HCT116 (cell line): ENCODE data around the gene TTC39C. TPM values are rescaled to one million over a fixed set of nuclear protein-coding genes. Genes with fewer than 3 reads are reported as not detected.

Experiments used
- ATAC-seq: fragments of 200-7000 bp; cut with Tn5 transposase; 2 replicates; pipeline ENCODE4 v1.9.1; 2020; ENCODE audit warnings: mild to moderate bottlenecking, moderate library complexity
- BruUV-seq: library from RNA; stranded (reverse); fragments of 400-500 nt; replicated peaks from 2 replicates; lab custom pipeline; 2021; lab: Mats Ljungman, UMichigan
- CTCF ChIA-PET: fragments of 300-600 bp; sonication (Branson Sonifier 250); formaldehyde crosslinking; loops from one replicate; lab custom pipeline; 2021; ENCODE audit warnings: antibody characterized with exemption; lab: Charles Lee
- POLR2A ChIA-PET: fragments of 300-600, 350-600 bp; sonication (Branson Sonifier 250); formaldehyde crosslinking; loops from one replicate; lab custom pipeline; 2021; ENCODE audit warnings: antibody characterized with exemption; lab: Charles Lee
- RAD21 ChIA-PET, 2 experiments: fragments of 300-600 bp; sonication (Branson Sonifier 250); formaldehyde crosslinking; loops; one replicate each; lab custom pipeline; 2023; ENCODE audit warnings: low total read pairs in 2 of 2; ENCODE audit not compliant: uncharacterized antibody in 2 of 2, unreplicated experiment in 2 of 2, low non-redundant PET in 1 of 2; lab: Charles Lee
- DNase-seq: peaks from one replicate; pipeline ENCODE4 v3.0.0-alpha.2; 2010; ENCODE audit warnings: low read depth, low spot score
- H2AFZ ChIP-seq: fragments of 200-600 bp; shearing (Covaris generic), sonication (generic); 2 replicates; pipeline ENCODE4 v1.6.1; 2017; ENCODE audit warnings: low read depth, mixed run types, mixed read lengths, antibody characterized with exemption, low read length; ENCODE audit not compliant: poor library complexity, severe bottlenecking
- H3K27ac ChIP-seq: 2 replicates; pipeline ENCODE4 v1.5.1; 2012; ENCODE audit warnings: low read depth, low read length
- H3K27me3 ChIP-seq: fragments of 200-600 bp; sonication (generic); 2 replicates; pipeline ENCODE4 v1.6.1; 2016; ENCODE audit warnings: mixed run types, low read length, mixed read lengths; ENCODE audit not compliant: insufficient read depth
- H3K36me3 ChIP-seq, 2 experiments: fragments of 200-500 bp in 1 of 2; fragments of 200-600 bp in 1 of 2; sonication (Bioruptor generic) in 1 of 2; sonication (generic) in 1 of 2; 2 replicates each; pipeline versions ENCODE4 v1.5.1 to v1.6.1; 2014 to 2016; ENCODE audit warnings: low read length in 2 of 2, inconsistent platforms in 1 of 2, mixed read lengths in 1 of 2, mixed run types in 1 of 2; ENCODE audit not compliant: insufficient read depth in 2 of 2, control insufficient read depth in 1 of 2
- H3K4me1 ChIP-seq, 2 experiments: fragments of 200-600 bp in 1 of 2; sonication (generic) in 1 of 2; 2 replicates each; pipeline versions ENCODE4 v1.5.1 to v1.6.1; 2012 to 2017; ENCODE audit warnings: low read length in 2 of 2, inconsistent platforms in 1 of 2, mild to moderate bottlenecking in 1 of 2, mixed read lengths in 1 of 2, mixed run types in 1 of 2, moderate library complexity in 1 of 2; ENCODE audit not compliant: insufficient read depth in 2 of 2, control insufficient read depth in 1 of 2
- H3K4me2 ChIP-seq: fragments of 200-600 bp; sonication (generic); 2 replicates; pipeline ENCODE4 v1.6.1; 2017; ENCODE audit warnings: mixed run types, low read length, mixed read lengths
- H3K4me3 ChIP-seq, 2 experiments: fragments of 200-600 bp in 1 of 2; sonication (generic) in 1 of 2; replicated peaks in 1 of 2; 2 replicates each; pipeline ENCODE4 v1.5.1; 2011 to 2016; ENCODE audit warnings: low read length in 2 of 2, control low read depth in 1 of 2, low read depth in 1 of 2, mild to moderate bottlenecking in 1 of 2, mixed read lengths in 1 of 2, mixed run types in 1 of 2
- H3K79me2 ChIP-seq: fragments of 200-600 bp; sonication (generic); 2 replicates; pipeline ENCODE4 v1.6.1; 2017; ENCODE audit warnings: mild to moderate bottlenecking, mixed run types, low read length, moderate library complexity, mixed read lengths; ENCODE audit not compliant: insufficient read depth
- H3K9ac ChIP-seq: fragments of 200-600 bp; sonication (generic); 2 replicates; pipeline ENCODE4 v1.6.1; 2016; ENCODE audit warnings: low read length, mixed read lengths
- H3K9me2 ChIP-seq: fragments of 200-600 bp; sonication (generic), shearing (Covaris generic); 2 replicates; pipeline ENCODE4 v1.6.1; 2017; ENCODE audit warnings: mixed run types, mild to moderate bottlenecking, moderate library complexity; ENCODE audit not compliant: insufficient read depth
- H3K9me3 ChIP-seq, 2 experiments: fragments of 200-500 bp in 1 of 2; fragments of 200-600 bp in 1 of 2; sonication (Bioruptor generic) in 1 of 2; sonication (generic) in 1 of 2; 2 replicates each; pipeline ENCODE4 v1.6.1; 2014 to 2017; ENCODE audit warnings: low read length in 2 of 2, mixed read lengths in 2 of 2, inconsistent platforms in 1 of 2, low read depth in 1 of 2, mild to moderate bottlenecking in 1 of 2, mixed run types in 1 of 2, moderate library complexity in 1 of 2; ENCODE audit not compliant: control insufficient read depth in 1 of 2, insufficient read depth in 1 of 2
- H4K20me1 ChIP-seq: fragments of 200-600 bp; sonication (generic), shearing (Covaris generic); 2 replicates; pipeline ENCODE4 v1.6.1; 2017; ENCODE audit warnings: mixed run types, mild to moderate bottlenecking, moderate library complexity; ENCODE audit not compliant: insufficient read depth
- ATF3 ChIP-seq: IDR thresholded peaks from 2 replicates; pipeline ENCODE4 v1.6.1; 2012
- ELF1 ChIP-seq: IDR thresholded peaks from 2 replicates; pipeline ENCODE4 v1.6.1; 2012; ENCODE audit warnings: low read depth, borderline replicate concordance
- EZH2phosphoT487 ChIP-seq: fragments of 200-600 bp; IDR thresholded peaks from 2 replicates; pipeline ENCODE4 v1.6.1; 2018; ENCODE audit warnings: antibody characterized with exemption, borderline replicate concordance
- FOSL1 ChIP-seq: IDR thresholded peaks from 2 replicates; pipeline ENCODE4 v1.6.1; 2012; ENCODE audit warnings: low read depth
- MAX ChIP-seq: IDR thresholded peaks from 2 replicates; pipeline ENCODE4 v1.6.1; 2012
- POLR2A ChIP-seq: IDR thresholded peaks from 2 replicates; pipeline ENCODE4 v1.7.0; 2011; ENCODE audit warnings: borderline replicate concordance; ENCODE audit not compliant: insufficient read depth, insufficient read length; ENCODE audit errors: extremely low read depth
- REST ChIP-seq: IDR thresholded peaks from 2 replicates; pipeline ENCODE4 v1.6.1; 2012; ENCODE audit warnings: low read depth
- SP1 ChIP-seq: IDR thresholded peaks from 2 replicates; pipeline ENCODE4 v1.6.1; 2012; ENCODE audit warnings: low read depth
- SRF ChIP-seq: IDR thresholded peaks from 2 replicates; pipeline ENCODE4 v1.6.1; 2012; ENCODE audit warnings: low read depth
- TCF7L2 ChIP-seq: IDR thresholded peaks from 2 replicates; pipeline ENCODE4 v1.7.0; 2011; ENCODE audit warnings: borderline replicate concordance, inconsistent platforms; ENCODE audit not compliant: insufficient read depth, insufficient read length; ENCODE audit errors: extremely low read depth
- YY1 ChIP-seq: IDR thresholded peaks from 2 replicates; pipeline ENCODE4 v1.6.1; 2011; ENCODE audit warnings: low read length, low read depth, moderate library complexity, mild to moderate bottlenecking; ENCODE audit not compliant: insufficient replicate concordance; ENCODE audit errors: extremely low read depth
- ZBTB33 ChIP-seq: IDR thresholded peaks from 2 replicates; pipeline ENCODE4 v1.6.1; 2011; ENCODE audit warnings: mild to moderate bottlenecking, low read length, moderate library complexity; ENCODE audit not compliant: insufficient replicate concordance; ENCODE audit errors: extremely low read depth
- intact Hi-C: fragments of 100-400 bp; cut with micrococcal nuclease; formaldehyde crosslinking; loops from 2 replicates; pipeline ENCODE4 v1.10.0; 2022
- total RNA-seq: library from RNA; stranded (reverse); gene quantifications from one replicate; pipeline ENCODE4 v1.2.1, GENCODE V29; 2021; ENCODE audit not compliant: unreplicated experiment

The TTC39C gene
- total RNA-seq, 1 experiment from 2014 or later, result 24.8 TPM

- H2AFZ ChIP-seq, result no peak within 1 kb of the TSS
- DNase-seq, result no peak
- intact Hi-C loops, result no loop called here
- no peaks in the 10 kb centered on the region for H3K27me3 ChIP-seq
- peaks cover 8% of the 10 kb centered on the region in 2 experiments; a peak in 3 of 4 replicates for H3K4me1 ChIP-seq
- no peaks in the 10 kb centered on the region for H3K36me3 ChIP-seq
- RAD21 ChIA-PET, result no interaction called here
- H3K27ac ChIP-seq, result no peak within 1 kb of the TSS
- no peaks in the 10 kb centered on the region for H3K9me3 ChIP-seq
- no peak within 1 kb of the TSS for H3K4me3 ChIP-seq
- TF ChIP-seq ELF1, result no peak
- no peak for TF ChIP-seq ATF3
- no peak for TF ChIP-seq TCF7L2
- TF ChIP-seq SRF, result no peak
- no peak for TF ChIP-seq MAX
- no peak for TF ChIP-seq YY1
- TF ChIP-seq EZH2phosphoT487, result no peak
- TF ChIP-seq FOSL1, result no peak
- TF ChIP-seq SP1, result no peak
- TF ChIP-seq, all 23 proteins: peak for 0
- no TSS peak for BruUV-seq
- ATAC-seq, result no peak
- no peaks in the 10 kb centered on the region for H4K20me1 ChIP-seq
- POLR2A ChIA-PET, result no interaction called here
- H3K4me2 ChIP-seq, result no peak within 1 kb of the TSS
- CTCF ChIA-PET, result interaction anchor here (1.4 kb wide), 1 partner anchor 38 kb away, joined by 6 read pairs; no protein-coding TSS in a partner anchor
- no peaks in the 10 kb centered on the region for H3K79me2 ChIP-seq
- no peak within 1 kb of the TSS for H3K9ac ChIP-seq
- no peaks in the 10 kb centered on the region for H3K9me2 ChIP-seq
Observed at GRCh38 chr18:24138789-24139616, 124.4 kb downstream of the TTC39C start, which contains the start of gene CABYR. CABYR (plus strand) TSS chr18:24139062; CDS start chr18:24143115, 4,053 bp downstream.

- H3K27me3 ChIP-seq, result no peaks in the 10 kb centered on the region
- H3K4me3 ChIP-seq, result no peak overlapping the region
- POLR2A ChIA-PET, result no interaction called here
- no peak overlapping the region for H3K9ac ChIP-seq
- BruUV-seq, result no TSS peak
- H3K4me1 ChIP-seq, result peaks cover 8% of the 10 kb centered on the region in 2 experiments; a peak in 3 of 4 replicates
- no peak overlapping the region for H3K27ac ChIP-seq
- CTCF ChIA-PET, result no interaction called here
- H3K9me2 ChIP-seq, result no peaks in the 10 kb centered on the region
- H2AFZ ChIP-seq, result no peak overlapping the region
- no peaks in the 10 kb centered on the region for H4K20me1 ChIP-seq
- RAD21 ChIA-PET, result no interaction called here
- H3K4me2 ChIP-seq, result no peak overlapping the region
- H3K36me3 ChIP-seq, result no peaks in the 10 kb centered on the region
- ATAC-seq (no peak), DNase-seq (no peak)
- H3K9me3 ChIP-seq, result no peaks in the 10 kb centered on the region
- intact Hi-C loops, result no loop called here
- no peaks in the 10 kb centered on the region for H3K79me2 ChIP-seq
- no peak for TF ChIP-seq ZBTB33
- TF ChIP-seq REST, result no peak
- no peak for TF ChIP-seq POLR2A
- no peak for TF ChIP-seq ELF1
- no peak for TF ChIP-seq ATF3
Observed at GRCh38 chr18:24140697-24141096, 126.1 kb downstream of the TTC39C start.
